IPS-NIHi7 (cell line): Measurements from ENCODE around the gene PACRGL.
A peak's percentile ranks its signal among the peaks of the same experiment; 100 is the strongest.

Source experiments
- DNase-seq: peaks from one replicate; pipeline ENCODE4 v3.0.0; 2012; ENCODE audit warnings: mixed read lengths; ENCODE audit errors: extremely low spot score

Gene PACRGL

GRCh38 chr4:20700007-20700761 lies at the start of gene PACRGL:
Gene PACRGL (plus strand): TSS chr4:20700458. CDS start chr4:20704482, 4,024 bp downstream.
- peak; percentile 96 for DNase-seq

- no peak for DNase-seq
Observed at GRCh38 chr4:20652226-20652885, 47.9 kb upstream of the PACRGL start.

- DNase-seq: no peak
Observed at GRCh38 chr4:20658456-20658855, 41.8 kb upstream of the PACRGL start.

GRCh38 chr4:20662851-20663250 lies 37.4 kb upstream of the PACRGL start:
- DNase-seq: no peak

- DNase-seq: no peak
Observed at GRCh38 chr4:20666012-20666860, 34.0 kb upstream of the PACRGL start.

GRCh38 chr4:20672262-20672661 lies 28.0 kb upstream of the PACRGL start:
- no peak for DNase-seq

- no peak for DNase-seq
Observed at GRCh38 chr4:20675786-20676185, 24.5 kb upstream of the PACRGL start.

- no peak for DNase-seq
Observed at GRCh38 chr4:20676501-20677197, 23.6 kb upstream of the PACRGL start.

- no peak for DNase-seq
Observed at GRCh38 chr4:20678400-20678799, 21.9 kb upstream of the PACRGL start.

- no peak for DNase-seq
Observed at GRCh38 chr4:20679951-20680350, 20.3 kb upstream of the PACRGL start.

GRCh38 chr4:20680736-20681135 lies 19.5 kb upstream of the PACRGL start:
- no peak for DNase-seq

- no peak for DNase-seq
Observed at GRCh38 chr4:20681271-20681670, 19.0 kb upstream of the PACRGL start.

GRCh38 chr4:20682853-20683252 lies 17.4 kb upstream of the PACRGL start:
- no peak for DNase-seq

- DNase-seq: no peak
Observed at GRCh38 chr4:20683766-20684165, 16.5 kb upstream of the PACRGL start.

- peak; percentile 22 for DNase-seq
Observed at GRCh38 chr4:20684852-20685763, 15.2 kb upstream of the PACRGL start.

GRCh38 chr4:20687864-20688263 lies 12.4 kb upstream of the PACRGL start:
- DNase-seq: no peak

GRCh38 chr4:20696815-20697214 lies 3.4 kb upstream of the PACRGL start:
- DNase-seq: no peak

- DNase-seq: no peak
Observed at GRCh38 chr4:20698382-20698781, 1.9 kb upstream of the PACRGL start.

GRCh38 chr4:20698820-20699219 lies 1.4 kb upstream of the PACRGL start:
- no peak for DNase-seq

GRCh38 chr4:20711335-20711734 lies 11.1 kb downstream of the PACRGL start:
- DNase-seq: no peak

- no peak for DNase-seq
Observed at GRCh38 chr4:20723019-20723418, 22.8 kb downstream of the PACRGL start.
